HG03457 (cell line): Measurements from ENCODE around the gene VWF.

Source experiments
- ATAC-seq: cut with Tn5 transposase; IDR thresholded peaks from one replicate; pipeline ENCODE4 v1.9.1; 2021; ENCODE audit warnings: moderate number of reproducible peaks; ENCODE audit not compliant: unreplicated experiment

Gene VWF

GRCh38 chr12:6080149-6081045 is 44.1 kb downstream of the VWF start:
- ATAC-seq, result no peak

- no peak for ATAC-seq
Observed at GRCh38 chr12:6078398-6079096, 45.9 kb downstream of the VWF start.

- ATAC-seq, result no peak
Observed at GRCh38 chr12:6077692-6078083, 46.8 kb downstream of the VWF start.

- no peak for ATAC-seq
Observed at GRCh38 chr12:6076776-6077691, 47.4 kb downstream of the VWF start.

GRCh38 chr12:6076346-6076745 is 48.1 kb downstream of the VWF start:
- ATAC-seq, result no peak

GRCh38 chr12:6074979-6075585 is 49.4 kb downstream of the VWF start:
- ATAC-seq, result no peak

GRCh38 chr12:6074427-6074826 is 50.0 kb downstream of the VWF start:
- no peak for ATAC-seq

- ATAC-seq, result no peak
Observed at GRCh38 chr12:6073426-6073825, 51.0 kb downstream of the VWF start.

GRCh38 chr12:6072302-6072752 is 52.1 kb downstream of the VWF start:
- no peak for ATAC-seq

- ATAC-seq, result no peak
Observed at GRCh38 chr12:6071589-6071988, 52.9 kb downstream of the VWF start.

- ATAC-seq, result no peak
Observed at GRCh38 chr12:6070472-6071257, 53.8 kb downstream of the VWF start.

GRCh38 chr12:6069437-6070093 is 54.9 kb downstream of the VWF start:
- no peak for ATAC-seq

- ATAC-seq, result no peak
Observed at GRCh38 chr12:6068227-6068626, 56.2 kb downstream of the VWF start.

- no peak for ATAC-seq
Observed at GRCh38 chr12:6067152-6067916, 57.1 kb downstream of the VWF start.

GRCh38 chr12:6066651-6067050 is 57.8 kb downstream of the VWF start:
- no peak for ATAC-seq

- ATAC-seq, result no peak
Observed at GRCh38 chr12:6065863-6066199, 58.6 kb downstream of the VWF start.

GRCh38 chr12:6065131-6065862 is 59.2 kb downstream of the VWF start:
- ATAC-seq, result no peak
